Neural cell (in vitro differentiated cells): ENCODE data around the gene GSTM2. TPM values are rescaled to one million over a fixed set of nuclear protein-coding genes. Genes with fewer than 3 reads are reported as not detected.

Experiments
- H2AFZ ChIP-seq: fragments of 200-600, 300-800 bp; sonication (generic), shearing (Covaris generic); 2 replicates; pipeline ENCODE4 v1.6.0; 2014; ENCODE audit warnings: low read depth, mild to moderate bottlenecking, antibody characterized with exemption, low read length, moderate library complexity
- H3F3A ChIP-seq: fragments of 200-600 bp; shearing (Covaris generic); 2 replicates; pipeline ENCODE4 v1.6.1; 2016; ENCODE audit warnings: mild to moderate bottlenecking, moderate library complexity, mixed read lengths, antibody characterized with exemption, low read length; ENCODE audit not compliant: insufficient read depth, poor library complexity, severe bottlenecking
- H3K27ac ChIP-seq: fragments of 200-600, 300-800 bp; sonication (generic), shearing (Covaris generic); 2 replicates; pipeline ENCODE4 v1.5.1; 2014; ENCODE audit warnings: mild to moderate bottlenecking, low read length, moderate library complexity
- H3K27me3 ChIP-seq: fragments of 300-800, 200-600 bp; sonication (generic), shearing (Covaris generic); 2 replicates; pipeline ENCODE4 v1.6.0; 2014; ENCODE audit warnings: mild to moderate bottlenecking, low read depth, low read length, moderate library complexity; ENCODE audit not compliant: insufficient read depth
- H3K36me3 ChIP-seq: fragments of 300-800, 200-600 bp; sonication (generic), shearing (Covaris generic); 2 replicates; pipeline ENCODE4 v1.5.1; 2014; ENCODE audit warnings: mild to moderate bottlenecking, antibody characterized with exemption, low read length, moderate library complexity; ENCODE audit not compliant: insufficient read depth
- H3K4me2 ChIP-seq: fragments of 300-800, 200-600 bp; sonication (generic), shearing (Covaris generic); 2 replicates; pipeline ENCODE4 v1.6.0; 2014; ENCODE audit warnings: mild to moderate bottlenecking, low read length
- H3K4me3 ChIP-seq: fragments of 300-800, 200-600 bp; sonication (generic), shearing (Covaris generic); 2 replicates; pipeline ENCODE4 v1.5.1; 2014; ENCODE audit warnings: mild to moderate bottlenecking, low read length, moderate library complexity
- H3K79me2 ChIP-seq: fragments of 200-600 bp; shearing (Covaris generic); replicated peaks from 2 replicates; pipeline ENCODE4 v1.6.0; 2014; ENCODE audit warnings: mild to moderate bottlenecking, low read length, moderate library complexity; ENCODE audit not compliant: insufficient read depth
- H3K9ac ChIP-seq: fragments of 300-800, 200-600 bp; sonication (generic), shearing (Covaris generic); 2 replicates; pipeline ENCODE4 v1.6.1; 2016; ENCODE audit warnings: mild to moderate bottlenecking, low read length, mixed read lengths
- H3K9me2 ChIP-seq: fragments of 200-600 bp; shearing (Covaris generic); 2 replicates; pipeline ENCODE4 v1.6.1; 2016; ENCODE audit warnings: mild to moderate bottlenecking, low read length, mixed read lengths; ENCODE audit not compliant: insufficient read depth
- H3K9me3 ChIP-seq: fragments of 200-600, 300-800 bp; sonication (generic), shearing (Covaris generic); 2 replicates; pipeline ENCODE4 v1.6.1; 2016; ENCODE audit warnings: mild to moderate bottlenecking, mixed run types, low read length, moderate library complexity, mixed read lengths
- H4K20me1 ChIP-seq: fragments of 200-600 bp; shearing (Covaris generic); 2 replicates; pipeline ENCODE4 v1.6.1; 2016; ENCODE audit warnings: mild to moderate bottlenecking, mixed run types; ENCODE audit not compliant: insufficient read depth
- EP300 ChIP-seq: fragments of 450-650 bp; conservative IDR thresholded peaks from 2 replicates; pipeline ENCODE4 v1.6.1; 2014; ENCODE audit warnings: antibody characterized with exemption, mild to moderate bottlenecking, moderate library complexity; ENCODE audit not compliant: poor library complexity, severe bottlenecking
- EZH2 ChIP-seq: fragments of 200-600, 300-800 bp; shearing (Covaris generic), sonication (generic); IDR thresholded peaks from 2 replicates; pipeline ENCODE4 v1.6.1; 2014; ENCODE audit warnings: antibody characterized with exemption, low read length, borderline replicate concordance, mild to moderate bottlenecking; ENCODE audit not compliant: insufficient read depth, poor library complexity, severe bottlenecking
- POLR2AphosphoS5 ChIP-seq: IDR thresholded peaks from 2 replicates; pipeline ENCODE4 v1.6.1; 2012
- RAD21 ChIP-seq: fragments of 450-650 bp; conservative IDR thresholded peaks from 2 replicates; pipeline ENCODE4 v1.6.1; 2014; ENCODE audit warnings: antibody characterized with exemption, mild to moderate bottlenecking, moderate library complexity
- SMC3 ChIP-seq: fragments of 450-650 bp; conservative IDR thresholded peaks from 2 replicates; pipeline ENCODE4 v1.6.1; 2014; ENCODE audit warnings: antibody characterized with exemption, mild to moderate bottlenecking, moderate library complexity; ENCODE audit not compliant: poor library complexity
- polyA plus RNA-seq: library from polyadenylated mRNA; depleted of rRNA; stranded (reverse); fragments of >200 nt; gene quantifications from 2 replicates; pipeline ENCODE4 v1.2.3, GENCODE V29; 2014
- TF ChIP-seq, protein P1 (sequence below): fragments of 450-650 bp; IDR thresholded peaks from 2 replicates; pipeline ENCODE4 v1.5.1; 2014; ENCODE audit warnings: antibody characterized with exemption, mild to moderate bottlenecking, moderate library complexity; ENCODE audit not compliant: poor library complexity, severe bottlenecking

Gene GSTM2
- polyA plus RNA-seq, 1 donor from 2014 or later = 6.8 TPM

DNA sequence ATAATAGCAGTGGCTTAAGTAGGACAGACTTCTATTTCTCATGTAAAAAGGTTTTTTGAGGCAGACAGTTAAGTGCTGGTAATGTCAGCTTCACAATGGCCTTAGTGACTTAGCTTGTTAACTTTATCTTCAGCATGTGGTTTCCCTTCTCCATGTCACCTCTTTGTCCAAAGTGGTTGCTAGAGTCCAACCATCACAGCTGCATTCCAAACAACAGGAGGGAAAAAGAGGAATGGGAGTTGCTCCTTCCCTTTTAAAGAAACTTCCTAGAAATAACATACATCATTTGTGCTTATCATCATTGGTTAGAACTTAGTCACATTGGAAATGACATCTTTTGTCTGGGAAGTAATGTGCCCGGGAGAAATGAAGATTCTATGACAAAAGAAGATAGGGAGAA lies 54.1 kb downstream of the GSTM2 start:
- no peak overlapping the region for H3K4me3 ChIP-seq
- no peaks in the 10 kb centered on the region for H3K36me3 ChIP-seq
- no peak overlapping the region for H3K27ac ChIP-seq
- H3F3A ChIP-seq = no peaks in the 10 kb centered on the region
- H3K79me2 ChIP-seq = no peaks in the 10 kb centered on the region
- H3K4me2 ChIP-seq = no peak overlapping the region
- no peaks in the 10 kb centered on the region for H3K27me3 ChIP-seq
- H2AFZ ChIP-seq = no peak overlapping the region
- no peaks in the 10 kb centered on the region for H4K20me1 ChIP-seq
- H3K9ac ChIP-seq = no peak overlapping the region
- no peaks in the 10 kb centered on the region for H3K9me2 ChIP-seq
- TF ChIP-seq EP300 (no peak), SMC3 (no peak)
- TF ChIP-seq, protein P1, sequence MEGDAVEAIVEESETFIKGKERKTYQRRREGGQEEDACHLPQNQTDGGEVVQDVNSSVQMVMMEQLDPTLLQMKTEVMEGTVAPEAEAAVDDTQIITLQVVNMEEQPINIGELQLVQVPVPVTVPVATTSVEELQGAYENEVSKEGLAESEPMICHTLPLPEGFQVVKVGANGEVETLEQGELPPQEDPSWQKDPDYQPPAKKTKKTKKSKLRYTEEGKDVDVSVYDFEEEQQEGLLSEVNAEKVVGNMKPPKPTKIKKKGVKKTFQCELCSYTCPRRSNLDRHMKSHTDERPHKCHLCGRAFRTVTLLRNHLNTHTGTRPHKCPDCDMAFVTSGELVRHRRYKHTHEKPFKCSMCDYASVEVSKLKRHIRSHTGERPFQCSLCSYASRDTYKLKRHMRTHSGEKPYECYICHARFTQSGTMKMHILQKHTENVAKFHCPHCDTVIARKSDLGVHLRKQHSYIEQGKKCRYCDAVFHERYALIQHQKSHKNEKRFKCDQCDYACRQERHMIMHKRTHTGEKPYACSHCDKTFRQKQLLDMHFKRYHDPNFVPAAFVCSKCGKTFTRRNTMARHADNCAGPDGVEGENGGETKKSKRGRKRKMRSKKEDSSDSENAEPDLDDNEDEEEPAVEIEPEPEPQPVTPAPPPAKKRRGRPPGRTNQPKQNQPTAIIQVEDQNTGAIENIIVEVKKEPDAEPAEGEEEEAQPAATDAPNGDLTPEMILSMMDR = no peak
- H3K9me3 ChIP-seq = no peaks in the 10 kb centered on the region

DNA sequence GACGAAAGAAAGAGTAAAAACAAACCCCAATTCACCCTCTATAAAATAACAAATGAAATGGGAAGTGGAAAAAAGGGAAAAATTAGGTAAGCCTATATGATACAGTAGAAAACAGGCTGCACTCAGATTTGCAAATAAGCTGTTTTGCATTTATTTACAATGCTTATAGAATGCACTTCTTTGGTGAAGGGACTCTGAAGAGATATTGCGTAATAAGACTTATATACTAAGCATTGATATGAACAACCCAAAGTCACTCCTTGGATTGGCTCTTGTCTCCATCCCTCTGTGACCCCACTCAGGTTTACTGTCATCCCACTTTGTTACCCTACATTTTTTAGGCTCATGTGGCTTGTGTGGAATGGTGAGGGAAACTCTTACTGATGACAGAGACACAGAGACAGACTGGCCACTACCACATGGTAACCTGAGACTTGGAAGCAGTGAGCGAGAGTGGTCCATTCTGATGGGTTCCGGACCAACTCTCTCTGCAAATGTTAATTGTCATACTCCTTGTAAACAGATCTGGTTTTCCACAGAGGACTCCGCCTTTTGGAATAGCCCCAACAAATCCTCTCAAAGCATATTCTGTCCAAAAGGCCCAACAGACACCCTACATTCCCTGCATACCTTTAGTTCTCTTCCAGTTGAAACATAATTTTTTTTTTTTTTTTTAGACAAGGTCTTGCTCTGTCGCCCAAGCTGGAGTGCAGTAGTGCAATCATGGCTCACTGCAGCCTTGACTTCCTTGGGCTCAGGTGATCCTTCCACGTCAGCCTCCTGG lies 55.2 kb downstream of the GSTM2 start:
- H3K4me2 ChIP-seq = no peak overlapping the region
- no peaks in the 10 kb centered on the region for H3K79me2 ChIP-seq
- H2AFZ ChIP-seq = no peak overlapping the region
- H4K20me1 ChIP-seq = no peaks in the 10 kb centered on the region
- H3K9me2 ChIP-seq = no peaks in the 10 kb centered on the region
- H3K9me3 ChIP-seq = no peaks in the 10 kb centered on the region
- no peak for TF ChIP-seq EZH2
- no peak for TF ChIP-seq EP300
- TF ChIP-seq RAD21 = no peak
- no peak for TF ChIP-seq POLR2AphosphoS5
- no peaks in the 10 kb centered on the region for H3F3A ChIP-seq
- H3K4me3 ChIP-seq = no peak overlapping the region
- no peak overlapping the region for H3K9ac ChIP-seq
- H3K36me3 ChIP-seq = no peaks in the 10 kb centered on the region
- no peak overlapping the region for H3K27ac ChIP-seq
- no peaks in the 10 kb centered on the region for H3K27me3 ChIP-seq

Other genes with a start within 250 kb of the GSTM2 start
- 98.8 and 99.8 TPM in 2 replicates for gene PSMA5, start 241.6 kb upstream of the GSTM2 start, polyA plus RNA-seq
- gene SYPL2, start 201.5 kb upstream of the GSTM2 start, polyA plus RNA-seq = not detected in 2 replicates
- gene ATXN7L2, start 184.2 kb upstream of the GSTM2 start, polyA plus RNA-seq = 14.3 and 16.9 TPM in 2 replicates
- 7.2 and 9.2 TPM in 2 replicates for gene CYB561D1, start 174.0 kb upstream of the GSTM2 start, polyA plus RNA-seq
- 12.0 and 12.6 TPM in 2 replicates for gene AMIGO1, start 158.3 kb upstream of the GSTM2 start, polyA plus RNA-seq
- gene GPR61, start 128.2 kb upstream of the GSTM2 start, polyA plus RNA-seq = 9.7 and 13.2 TPM in 2 replicates
- 10.6 and 10.9 TPM in 2 replicates for gene GNAI3, start 119.4 kb upstream of the GSTM2 start, polyA plus RNA-seq
- 1.5 TPM in 1 of 2 replicates, not detected in the other for gene GNAT2, start 48.4 kb upstream of the GSTM2 start, polyA plus RNA-seq
- 104 and 111 TPM in 2 replicates for gene AMPD2, start 48.2 kb upstream of the GSTM2 start, polyA plus RNA-seq
- gene GSTM4, start 12.0 kb upstream of the GSTM2 start, polyA plus RNA-seq = 0.06 and 0.71 TPM in 2 replicates
- gene GSTM1, start 19.8 kb downstream of the GSTM2 start, polyA plus RNA-seq = not detected in 2 replicates
- gene GSTM5, start 44.2 kb downstream of the GSTM2 start, polyA plus RNA-seq = not detected in 2 replicates
- 150 and 195 TPM in 2 replicates for gene GSTM3, start 73.0 kb downstream of the GSTM2 start, polyA plus RNA-seq
- not detected in 2 replicates for gene EPS8L3, start 95.9 kb downstream of the GSTM2 start, polyA plus RNA-seq
- gene CSF1, start 242.8 kb downstream of the GSTM2 start, polyA plus RNA-seq = 0.08 and 0.30 TPM in 2 replicates